Measurements from ENCODE around the gene BIRC7.

- TF ChIP-seq CTCF (conservative IDR thresholded peaks at IDR 0.05) = no peak
- TF ChIP-seq ZFX (IDR thresholded peaks at IDR 0.05) = no peak
Measured at GRCh38 chr20:63283397-63284082, 47.8 kb downstream of the BIRC7 start.
